Measurements from ENCODE around the gene SOX1. TPM values are rescaled to one million over a fixed set of nuclear protein-coding genes. Genes with fewer than 3 reads are reported as not detected.

SOX1 gene
- 14.1 TPM for total RNA-seq

GRCh38 chr13:112067116-112067741, at the start of gene SOX1:
SOX1 (plus strand) TSS chr13:112067149; CDS start chr13:112067659, 510 bp downstream.

Small RNAs within 50 kb of the gene (small RNA-seq; reads per million reads assigned to genes)
- gene RF00287, result 0.15 reads per million
